ENCODE results near the gene CWC25. TPM values are rescaled to one million over a fixed set of nuclear protein-coding genes. Genes with fewer than 3 reads are reported as not detected.

The CWC25 gene
- total RNA-seq, 1 experiment from 2014 or later: 23.9 TPM

GRCh38 chr17:38844261-38844757 lies 19.2 kb upstream of the CWC25 start:
- POLR2A ChIA-PET: interaction anchor here (0.6 to 2.7 kb wide), 4 partner anchors 9 to 73 kb away, joined by 3 to 22 read pairs (median 4); partner anchors contain the start of genes LASP1 and RPL23
- Histone ChIP-seq H3K27ac (ENCODE audit: low read depth, low read length) (peak overlapping the region; percentile 17; the same call in 1 of the 2 replicates), H2AFZ (ENCODE audit: low read depth, low read length, poor library complexity, severe bottlenecking) (no peak overlapping the region), H3K9me3 (ENCODE audit: control insufficient read depth in 1 of 2, insufficient read depth in 1 of 2, low read depth in 1 of 2, low read length in 2 of 2) (no peaks in the 10 kb centered on the region), H3K36me3 (ENCODE audit: control insufficient read depth in 1 of 2, insufficient read depth in 2 of 2, low read length in 2 of 2) (peaks cover 12 to 18% of the 10 kb centered on the region in 2 experiments; a peak in 3 of 4 replicates), H3K4me1 (ENCODE audit: control insufficient read depth in 1 of 2, insufficient read depth in 2 of 2, low read length in 2 of 2) (peaks cover 0 to 3% of the 10 kb centered on the region in 2 experiments; a peak in 1 of 4 replicates), H3K27me3 (ENCODE audit: insufficient read depth, low read length) (no peaks in the 10 kb centered on the region), H4K20me1 (ENCODE audit: insufficient read depth) (peaks cover under 1% of the 10 kb centered on the region; the same call in 1 of the 2 replicates), H3K4me3 (replicated peaks in 1 of 2; ENCODE audit: low read depth in 1 of 2, low read length in 2 of 2) (no peak overlapping the region), H3K9ac (ENCODE audit: low read length) (no peak overlapping the region), H3K9me2 (ENCODE audit: insufficient read depth) (no peaks in the 10 kb centered on the region), H3K4me2 (ENCODE audit: low read length) (no peak overlapping the region), H3K79me2 (ENCODE audit: insufficient read depth, low read length) (peaks cover 6% of the 10 kb centered on the region; the same call in 1 of the 2 replicates)
- ATAC-seq (no peak), DNase-seq (ENCODE audit: low read depth, low spot score) (no peak)
- no TSS peak for BruUV-seq (replicated peaks)
- CTCF ChIA-PET: no interaction called here
- intact Hi-C loops (cut with micrococcal nuclease): no loop called here
- RAD21 ChIA-PET (ENCODE audit: low non-redundant PET in 1 of 2, low total read pairs in 2 of 2, uncharacterized antibody in 2 of 2, unreplicated experiment in 2 of 2): no interaction called here
- TF ChIP-seq ZNF274 (IDR thresholded peaks at IDR 0.05; ENCODE audit: low read depth, low read length) (no peak), POLR2AphosphoS5 (IDR thresholded peaks at IDR 0.05; ENCODE audit: low read depth, low read length) (0 out of 2 replicates have a peak, but pooled peaks have one; percentile 8)

DNA sequence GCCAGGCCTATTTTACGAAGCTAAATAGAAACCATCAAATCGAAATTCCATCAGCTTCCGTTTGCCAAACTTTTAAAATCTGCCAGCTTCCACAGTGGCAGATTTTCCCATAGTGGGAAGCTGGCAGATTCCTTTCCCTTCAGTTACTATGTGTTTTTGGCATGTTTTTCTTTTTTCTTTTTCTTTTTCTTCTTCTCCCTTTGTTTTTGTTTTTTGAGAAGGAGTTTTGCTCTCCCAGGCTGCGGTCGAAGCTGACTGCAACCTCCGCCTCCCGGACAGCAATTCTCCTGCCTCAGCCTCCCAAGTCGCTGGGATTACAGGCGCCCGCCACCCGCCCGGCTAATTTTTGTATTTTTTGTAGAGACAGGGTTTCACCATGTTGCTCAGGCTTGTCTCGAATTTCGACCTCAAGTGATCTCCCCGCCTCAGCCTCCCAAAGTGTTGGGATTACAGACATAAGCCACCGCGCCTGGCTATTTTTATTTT lies 684 bp upstream of the CWC25 start:
- Histone ChIP-seq H3K4me1 (ENCODE audit: control insufficient read depth in 1 of 2, insufficient read depth in 2 of 2, low read length in 2 of 2) (peaks cover 11 to 20% of the 10 kb centered on the region in 2 experiments), H3K4me2 (ENCODE audit: low read length) (peak overlapping the region; percentile 79), H3K4me3 (replicated peaks in 1 of 2; ENCODE audit: low read depth in 1 of 2, low read length in 2 of 2) (peak overlapping the region; percentile 71 to 89), H3K9me2 (ENCODE audit: insufficient read depth) (no peaks in the 10 kb centered on the region), H3K27ac (ENCODE audit: low read depth, low read length) (peak overlapping the region; percentile 92), H3K36me3 (ENCODE audit: control insufficient read depth in 1 of 2, insufficient read depth in 2 of 2, low read length in 2 of 2) (peaks cover 3 to 4% of the 10 kb centered on the region in 2 experiments; a peak in 2 of 4 replicates), H3K9me3 (ENCODE audit: control insufficient read depth in 1 of 2, insufficient read depth in 1 of 2, low read depth in 1 of 2, low read length in 2 of 2) (no peaks in the 10 kb centered on the region), H4K20me1 (ENCODE audit: insufficient read depth) (no peaks in the 10 kb centered on the region), H3K9ac (ENCODE audit: low read length) (peak overlapping the region; percentile 85), H3K79me2 (ENCODE audit: insufficient read depth, low read length) (peaks cover 40% of the 10 kb centered on the region), H2AFZ (ENCODE audit: low read depth, low read length, poor library complexity, severe bottlenecking) (no peak overlapping the region), H3K27me3 (ENCODE audit: insufficient read depth, low read length) (no peaks in the 10 kb centered on the region)
- ChIA-PET CTCF (no interaction called here), POLR2A (interaction anchor here (0.8 to 1.9 kb wide), 4 partner anchors 8 to 46 kb away, joined by 3 to 10 read pairs (median 4); partner anchors contain the start of genes LASP1 and RPL23), RAD21 (ENCODE audit: low non-redundant PET in 1 of 2, low total read pairs in 2 of 2, uncharacterized antibody in 2 of 2, unreplicated experiment in 2 of 2) (interaction anchor here in 1 of 2 experiments (0.6 kb wide), 1 partner anchor 38 kb away, joined by 3 read pairs; no protein-coding TSS in a partner anchor)
- intact Hi-C loops (cut with micrococcal nuclease): no loop called here
- TF ChIP-seq SP1 (IDR thresholded peaks at IDR 0.05; ENCODE audit: low read depth) (no peak), YY1 (IDR thresholded peaks at IDR 0.05; ENCODE audit: extremely low read depth, insufficient replicate concordance, low read depth, low read length) (no peak), RAD21 (IDR thresholded peaks at IDR 0.05; ENCODE audit: low read depth) (no peak), ZBTB33 (IDR thresholded peaks at IDR 0.05; ENCODE audit: extremely low read depth, insufficient replicate concordance, low read length) (no peak), EZH2 (IDR thresholded peaks at IDR 0.05) (no peak), SRF (IDR thresholded peaks at IDR 0.05; ENCODE audit: low read depth) (no peak), EGR1 (IDR thresholded peaks at IDR 0.05; ENCODE audit: low read depth) (no peak)
- TF ChIP-seq, protein P1, sequence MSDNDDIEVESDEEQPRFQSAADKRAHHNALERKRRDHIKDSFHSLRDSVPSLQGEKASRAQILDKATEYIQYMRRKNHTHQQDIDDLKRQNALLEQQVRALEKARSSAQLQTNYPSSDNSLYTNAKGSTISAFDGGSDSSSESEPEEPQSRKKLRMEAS (IDR thresholded peaks at IDR 0.05): no peak
- TF ChIP-seq, protein P2, sequence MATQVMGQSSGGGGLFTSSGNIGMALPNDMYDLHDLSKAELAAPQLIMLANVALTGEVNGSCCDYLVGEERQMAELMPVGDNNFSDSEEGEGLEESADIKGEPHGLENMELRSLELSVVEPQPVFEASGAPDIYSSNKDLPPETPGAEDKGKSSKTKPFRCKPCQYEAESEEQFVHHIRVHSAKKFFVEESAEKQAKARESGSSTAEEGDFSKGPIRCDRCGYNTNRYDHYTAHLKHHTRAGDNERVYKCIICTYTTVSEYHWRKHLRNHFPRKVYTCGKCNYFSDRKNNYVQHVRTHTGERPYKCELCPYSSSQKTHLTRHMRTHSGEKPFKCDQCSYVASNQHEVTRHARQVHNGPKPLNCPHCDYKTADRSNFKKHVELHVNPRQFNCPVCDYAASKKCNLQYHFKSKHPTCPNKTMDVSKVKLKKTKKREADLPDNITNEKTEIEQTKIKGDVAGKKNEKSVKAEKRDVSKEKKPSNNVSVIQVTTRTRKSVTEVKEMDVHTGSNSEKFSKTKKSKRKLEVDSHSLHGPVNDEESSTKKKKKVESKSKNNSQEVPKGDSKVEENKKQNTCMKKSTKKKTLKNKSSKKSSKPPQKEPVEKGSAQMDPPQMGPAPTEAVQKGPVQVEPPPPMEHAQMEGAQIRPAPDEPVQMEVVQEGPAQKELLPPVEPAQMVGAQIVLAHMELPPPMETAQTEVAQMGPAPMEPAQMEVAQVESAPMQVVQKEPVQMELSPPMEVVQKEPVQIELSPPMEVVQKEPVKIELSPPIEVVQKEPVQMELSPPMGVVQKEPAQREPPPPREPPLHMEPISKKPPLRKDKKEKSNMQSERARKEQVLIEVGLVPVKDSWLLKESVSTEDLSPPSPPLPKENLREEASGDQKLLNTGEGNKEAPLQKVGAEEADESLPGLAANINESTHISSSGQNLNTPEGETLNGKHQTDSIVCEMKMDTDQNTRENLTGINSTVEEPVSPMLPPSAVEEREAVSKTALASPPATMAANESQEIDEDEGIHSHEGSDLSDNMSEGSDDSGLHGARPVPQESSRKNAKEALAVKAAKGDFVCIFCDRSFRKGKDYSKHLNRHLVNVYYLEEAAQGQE (IDR thresholded peaks at IDR 0.05; ENCODE audit: low read depth): no peak
- TF ChIP-seq, protein P3, sequence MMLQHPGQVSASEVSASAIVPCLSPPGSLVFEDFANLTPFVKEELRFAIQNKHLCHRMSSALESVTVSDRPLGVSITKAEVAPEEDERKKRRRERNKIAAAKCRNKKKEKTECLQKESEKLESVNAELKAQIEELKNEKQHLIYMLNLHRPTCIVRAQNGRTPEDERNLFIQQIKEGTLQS (IDR thresholded peaks at IDR 0.05): no peak
- DNase-seq (ENCODE audit: low read depth, low spot score) (no peak), ATAC-seq (no peak)
- TSS peak; percentile 99 for BruUV-seq (replicated peaks)
